Stomach (tissue), 9 donors: ENCODE measurements around the gene OR9Q1. TPM values are rescaled to one million over a fixed set of nuclear protein-coding genes. Genes with fewer than 3 reads are reported as not detected.
"Not testable (repeated sequence)": the region's sequence is repeated elsewhere in the genome, so short reads cannot be mapped to it uniquely, and the experiment has no call there.

Experiments
- DNase-seq, 2 donors: peaks; one replicate each; pipeline versions ENCODE4 v3.0.0 to v3.0.0-alpha.2; 2013 to 2019
- H3K27ac ChIP-seq, 5 donors: fragments of 200-600 bp in 4 of 5; sonication (generic) in 4 of 5; one replicate each; pipeline ENCODE4 v1.5.1; 2013 to 2019; ENCODE audit warnings: mild to moderate bottlenecking in 1 of 5, moderate library complexity in 1 of 5
- H3K27me3 ChIP-seq, 3 donors: fragments of 200-600 bp; sonication (generic); one replicate each; pipeline ENCODE4 v1.5.1; 2017 to 2019; ENCODE audit warnings: mixed run types in 1 of 3
- H3K36me3 ChIP-seq, 4 donors: fragments of 200-600 bp; sonication (generic); 1 replicate in 3 of 4; 2 replicates in 1 of 4; pipeline ENCODE4 v1.5.1; 2016 to 2019
- H3K4me1 ChIP-seq, 4 donors: fragments of 200-600 bp; sonication (generic); one replicate each; pipeline ENCODE4 v1.5.1; 2016 to 2019
- H3K4me3 ChIP-seq, 4 donors: fragments of 200-600 bp; sonication (generic) in 3 of 4; one replicate each; pipeline ENCODE4 v1.5.1; 2016 to 2019; ENCODE audit warnings: mild to moderate bottlenecking in 1 of 4
- H3K9me3 ChIP-seq, 4 donors: fragments of 200-600 bp; sonication (generic); one replicate each; pipeline ENCODE4 v1.5.1; 2016 to 2019
- CTCF ChIP-seq, 7 experiments: fragments of 450-650 bp in 4 of 7; fragments of 200-600 bp in 3 of 7; sonication (generic) in 3 of 7; IDR thresholded peaks; one replicate each; pipeline ENCODE4 v1.5.1; 2016 to 2019; ENCODE audit warnings: antibody characterized with exemption in 7 of 7, control low read depth in 2 of 7, mild to moderate bottlenecking in 1 of 7
- EP300 ChIP-seq: sonication (generic); formaldehyde crosslinking; IDR thresholded peaks from one replicate; pipeline ENCODE4 v1.6.1; 2017; ENCODE audit warnings: antibody characterized with exemption
- POLR2A ChIP-seq, 4 donors: fragments of 450-650 bp; IDR thresholded peaks; one replicate each; pipeline ENCODE4 v1.6.1; 2016; ENCODE audit warnings: antibody characterized with exemption in 4 of 4, control low read depth in 2 of 4, mild to moderate bottlenecking in 1 of 4, moderate library complexity in 1 of 4
- POLR2AphosphoS5 ChIP-seq, 3 donors: sonication (generic); formaldehyde crosslinking; IDR thresholded peaks; one replicate each; pipeline ENCODE4 v1.6.1; 2016; ENCODE audit warnings: antibody characterized with exemption in 3 of 3
- WGBS, 5 donors: extraction: QIAGEN DNeasy Blood & Tissue Kit in 3 of 5; methylation state at CpG; one replicate each; pipeline versions ENCODE4 v1.1.5 to v1.1.7; 2013 to 2018; 5-methylcytosine and 5-hydroxymethylcytosine counted together
- intact Hi-C: fragments of 100-400 bp; cut with DNase I; formaldehyde crosslinking; loops from one replicate; pipeline ENCODE4 v1.15.1; 2023; ENCODE audit warnings: low total_unique reads
- polyA plus RNA-seq, 3 donors: library from polyadenylated mRNA; stranded (reverse); fragments of 200-250 nt; gene quantifications; one replicate each; pipeline ENCODE4 v1.2.3, GENCODE V29; 2013
- total RNA-seq, 5 donors: library from RNA; depleted of rRNA; stranded (reverse); fragments of >200 nt; gene quantifications; one replicate each; pipeline versions ENCODE4 v1.1.0 to v1.2.3, GENCODE V29; 2014 to 2016
- donor health status: healthy with polysubstance abuse.
- donor health status: Bipolar disorder and iron deficiency.
- donor health status: healthy.

Gene OR9Q1
- total and polyA plus RNA-seq, 8 donors, result not detected

GRCh38 chr11:57982776-57983175, 40.9 kb upstream of the OR9Q1 start:
- no peak overlapping the region for H3K27ac ChIP-seq
- no peaks in the 10 kb centered on the region for H3K27me3 ChIP-seq
- no peak for DNase-seq
- WGBS, 5 donors, result 64 to 75% (median 73%) methylated on average over 4 of the region's 4 CpGs
- no peaks in the 10 kb centered on the region for H3K36me3 ChIP-seq
- peaks cover 0 to 3% (median 0%) of the 10 kb centered on the region in 4 donors for H3K9me3 ChIP-seq
- TF ChIP-seq POLR2A (IDR thresholded peaks at IDR 0.05), result no peak
- TF ChIP-seq POLR2AphosphoS5 (IDR thresholded peaks at IDR 0.05), result no peak
- TF ChIP-seq EP300, result no peak
- TF ChIP-seq CTCF (IDR thresholded peaks at IDR 0.05), result no peak
- peaks cover 0 to 16% (median 6%) of the 10 kb centered on the region in 4 donors for H3K4me1 ChIP-seq
- no peak overlapping the region for H3K4me3 ChIP-seq
- intact Hi-C loops, result no loop called here

- Histone ChIP-seq H3K4me3 (no peak overlapping the region), H3K27ac (no peak overlapping the region), H3K27me3 (no peaks in the 10 kb centered on the region), H3K4me1 (peaks cover 0 to 12% (median 3%) of the 10 kb centered on the region in 4 donors), H3K9me3 (peaks cover 0 to 3% (median 0%) of the 10 kb centered on the region in 4 donors), H3K36me3 (no peaks in the 10 kb centered on the region)
- intact Hi-C loops, result no loop called here
- no peak for TF ChIP-seq EP300
- no peak for TF ChIP-seq POLR2AphosphoS5 (IDR thresholded peaks at IDR 0.05)
- 68 to 79% (median 79%) methylated on average over 3 of the region's 3 CpGs for WGBS, 5 donors
- DNase-seq, result no peak
Measured at GRCh38 chr11:57983191-57983590, 40.5 kb upstream of the OR9Q1 start.

GRCh38 chr11:57999523-57999922, 24.2 kb upstream of the OR9Q1 start:
- H3K27me3 ChIP-seq, intact Hi-C loops: not testable (repeated sequence)
- WGBS, 5 donors, result 26 to 69% (median 62%) methylated on average over 7 to 13 of the region's 13 CpGs

GRCh38 chr11:58000021-58000420, 23.7 kb upstream of the OR9Q1 start:
- H3K27me3 ChIP-seq, H3K4me1 ChIP-seq, H3K27ac ChIP-seq, H3K9me3 ChIP-seq, H3K4me3 ChIP-seq, DNase-seq, intact Hi-C loops, H3K36me3 ChIP-seq: not testable (repeated sequence)
- 86 to 95% (median 93%) methylated on average over 7 to 10 of the region's 10 CpGs for WGBS, 5 donors

More at GRCh38 chr11:57999523-57999922, 24.2 kb upstream of the OR9Q1 start:
- not testable (repeated sequence) for H3K9me3 ChIP-seq, DNase-seq, H3K4me3 ChIP-seq, H3K4me1 ChIP-seq, H3K27ac ChIP-seq, H3K36me3 ChIP-seq

GRCh38 chr11:58000699-58001098, 23.0 kb upstream of the OR9Q1 start:
- no peaks in the 10 kb centered on the region for H3K27me3 ChIP-seq
- H3K4me3 ChIP-seq, result no peak overlapping the region
- intact Hi-C loops, result no loop called here
- H3K4me1 ChIP-seq, result no peaks in the 10 kb centered on the region
- no peak for DNase-seq
- H3K36me3 ChIP-seq, result no peaks in the 10 kb centered on the region
- no peak overlapping the region for H3K27ac ChIP-seq
- 58 to 71% (median 62%) methylated on average over 5 of the region's 5 CpGs for WGBS, 5 donors
- no peaks in the 10 kb centered on the region for H3K9me3 ChIP-seq
- TF ChIP-seq POLR2A (IDR thresholded peaks at IDR 0.05) (no peak), POLR2AphosphoS5 (IDR thresholded peaks at IDR 0.05) (no peak), EP300 (no peak), CTCF (IDR thresholded peaks at IDR 0.05) (no peak)

GRCh38 chr11:58003036-58003435, 20.6 kb upstream of the OR9Q1 start:
- intact Hi-C loops, result no loop called here
- Histone ChIP-seq H3K27me3 (no peaks in the 10 kb centered on the region), H3K4me1 (no peaks in the 10 kb centered on the region), H3K36me3 (no peaks in the 10 kb centered on the region), H3K4me3 (no peak overlapping the region), H3K9me3 (no peaks in the 10 kb centered on the region), H3K27ac (no peak overlapping the region)
- WGBS, 5 donors, result 51 to 76% (median 71%) methylated on average over 2 of the region's 2 CpGs
- no peak for DNase-seq
- no peak for TF ChIP-seq EP300
- TF ChIP-seq POLR2A (IDR thresholded peaks at IDR 0.05), result no peak
- no peak for TF ChIP-seq CTCF (IDR thresholded peaks at IDR 0.05)
- no peak for TF ChIP-seq POLR2AphosphoS5 (IDR thresholded peaks at IDR 0.05)
